GM04504 (cell line): ENCODE measurements around the gene ATG4B.
"Not testable (repeated sequence)": the region's sequence is repeated elsewhere in the genome, so short reads cannot be mapped to it uniquely, and the experiment has no call there.

Source experiments
- DNase-seq: peaks from one replicate; pipeline ENCODE4 v3.0.0-alpha.2; 2012; ENCODE audit warnings: low read depth

ATG4B gene

GRCh38 chr2:241637018-241637794 is at the start of gene ATG4B, which contains the start of gene THAP4:
Gene ATG4B (plus strand): TSS chr2:241637693. CDS start chr2:241637715, 22 bp downstream.
Gene THAP4 (minus strand): TSS chr2:241637158. CDS start chr2:241637017, 141 bp downstream.
- DNase-seq = peak; percentile 72

GRCh38 chr2:241589863-241590262 is 47.6 kb upstream of the ATG4B start:
- DNase-seq = not testable (repeated sequence)

GRCh38 chr2:241590496-241591455 is 46.7 kb upstream of the ATG4B start:
- not testable (repeated sequence) for DNase-seq

- DNase-seq = no peak
Measured at GRCh38 chr2:241592126-241592845, 45.2 kb upstream of the ATG4B start.

- no peak for DNase-seq
Measured at GRCh38 chr2:241593271-241593670, 44.2 kb upstream of the ATG4B start.

GRCh38 chr2:241595600-241596140 is 41.8 kb upstream of the ATG4B start:
- DNase-seq = no peak

GRCh38 chr2:241597561-241597960 is 39.9 kb upstream of the ATG4B start:
- DNase-seq = no peak

- no peak for DNase-seq
Measured at GRCh38 chr2:241598061-241598460, 39.4 kb upstream of the ATG4B start.

GRCh38 chr2:241598487-241598886 is 39.0 kb upstream of the ATG4B start:
- no peak for DNase-seq

- DNase-seq = no peak
Measured at GRCh38 chr2:241599615-241600014, 37.9 kb upstream of the ATG4B start.

GRCh38 chr2:241601841-241602240 is 35.7 kb upstream of the ATG4B start:
- DNase-seq = no peak

GRCh38 chr2:241602720-241603119 is 34.8 kb upstream of the ATG4B start:
- DNase-seq = no peak

GRCh38 chr2:241603686-241604085 is 33.8 kb upstream of the ATG4B start:
- no peak for DNase-seq

- no peak for DNase-seq
Measured at GRCh38 chr2:241606186-241606585, 31.3 kb upstream of the ATG4B start.

- no peak for DNase-seq
Measured at GRCh38 chr2:241607162-241607885, 30.2 kb upstream of the ATG4B start.

- DNase-seq = no peak
Measured at GRCh38 chr2:241608881-241609280, 28.6 kb upstream of the ATG4B start.

- DNase-seq = peak; percentile 54
Measured at GRCh38 chr2:241609859-241610793, 27.4 kb upstream of the ATG4B start.

GRCh38 chr2:241611062-241611461 is 26.4 kb upstream of the ATG4B start:
- no peak for DNase-seq

GRCh38 chr2:241612156-241613016 is 25.1 kb upstream of the ATG4B start:
- DNase-seq = peak; percentile 38
